GM12875 (cell line): ENCODE data around the gene ANTXR2.

ENCODE experiments used
- H3K4me3 ChIP-seq: one replicate; pipeline ENCODE4 v1.5.1; 2011; ENCODE audit warnings: low read depth, low read length, control low read depth
- CTCF ChIP-seq: IDR thresholded peaks from 2 replicates; pipeline ENCODE4 v1.5.1; 2011; ENCODE audit warnings: low read depth, mild to moderate bottlenecking, control low read depth, inconsistent platforms, low read length, moderate library complexity, borderline replicate concordance; ENCODE audit not compliant: insufficient read depth

The ANTXR2 gene

GRCh38 chr4:80012291-80012690 lies 60.7 kb downstream of the ANTXR2 start:
- no peak overlapping the region for H3K4me3 ChIP-seq
- no peak for TF ChIP-seq CTCF

GRCh38 chr4:80011636-80012236 lies 61.3 kb downstream of the ANTXR2 start:
- H3K4me3 ChIP-seq, result no peak overlapping the region
- no peak for TF ChIP-seq CTCF

GRCh38 chr4:80010316-80010715 lies 62.7 kb downstream of the ANTXR2 start:
- H3K4me3 ChIP-seq, result no peak overlapping the region
- TF ChIP-seq CTCF, result no peak

- no peak overlapping the region for H3K4me3 ChIP-seq
- TF ChIP-seq CTCF, result no peak
Observed at GRCh38 chr4:80009806-80010205, 63.2 kb downstream of the ANTXR2 start.

GRCh38 chr4:80008971-80009370 lies 64.1 kb downstream of the ANTXR2 start:
- H3K4me3 ChIP-seq, result no peak overlapping the region
- TF ChIP-seq CTCF, result no peak

GRCh38 chr4:80008351-80008750 lies 64.7 kb downstream of the ANTXR2 start:
- no peak for TF ChIP-seq CTCF
- no peak overlapping the region for H3K4me3 ChIP-seq

- no peak for TF ChIP-seq CTCF
- H3K4me3 ChIP-seq, result no peak overlapping the region
Observed at GRCh38 chr4:80007745-80008149, 65.3 kb downstream of the ANTXR2 start.
